AG04450 (cell line): ENCODE data around the gene PERM1. TPM values are rescaled to one million over a fixed set of nuclear protein-coding genes. Genes with fewer than 3 reads are reported as not detected.

Experiments used
- CTCF ChIA-PET: fragments of 300-600, 350-600 bp; formaldehyde crosslinking; extraction: SDS; loops from one replicate; lab custom pipeline; 2022; ENCODE audit warnings: antibody characterized with exemption, inconsistent platforms; lab: Charles Lee
- POLR2A ChIA-PET: fragments of 350-600 bp; formaldehyde crosslinking; extraction: SDS; loops from one replicate; lab custom pipeline; 2021; ENCODE audit warnings: antibody characterized with exemption, inconsistent platforms; lab: Yijun Ruan, JAX
- DNase-seq: peaks from one replicate; pipeline ENCODE4 v3.0.0-alpha.2; 2011; ENCODE audit warnings: low read depth, low spot score
- H3K27ac ChIP-seq: one replicate; pipeline ENCODE4 v1.5.1; 2012; ENCODE audit warnings: low read depth, low read length, control low read depth
- H3K27me3 ChIP-seq: one replicate; pipeline ENCODE4 v1.6.0; 2012; ENCODE audit warnings: low read length; ENCODE audit not compliant: control insufficient read depth, insufficient read depth
- H3K4me3 ChIP-seq: 2 replicates; pipeline ENCODE4 v1.5.1; 2011; ENCODE audit warnings: mild to moderate bottlenecking, low read depth, low read length, control low read depth
- H3K9me3 ChIP-seq: 2 replicates; pipeline ENCODE4 v1.5.1; 2012; ENCODE audit warnings: low read length; ENCODE audit not compliant: control insufficient read depth, insufficient read depth
- CTCF ChIP-seq: IDR thresholded peaks from 2 replicates; pipeline ENCODE4 v1.5.1; 2011; ENCODE audit warnings: low read depth, low read length, control low read depth, inconsistent platforms
- polyA plus RNA-seq: library from polyadenylated mRNA; depleted of rRNA; stranded (reverse); fragments of >200 nt; gene quantifications from 2 replicates; pipeline ENCODE4 v1.2.3, GENCODE V29; 2011

PERM1 gene
- polyA plus RNA-seq, 1 experiment, result not detected

GRCh38 chr1:932173-932510 lies 49.8 kb downstream of the PERM1 start:
- DNase-seq, result no peak
- POLR2A ChIA-PET, result no interaction called here
- Histone ChIP-seq H3K27me3 (peaks cover 4% of the 10 kb centered on the region), H3K27ac (no peak overlapping the region), H3K4me3 (no peak overlapping the region), H3K9me3 (no peaks in the 10 kb centered on the region; the same call in 1 of the 2 replicates)
- TF ChIP-seq CTCF, result no peak
- CTCF ChIA-PET, result no interaction called here

- Histone ChIP-seq H3K4me3 (no peak overlapping the region), H3K27ac (no peak overlapping the region), H3K9me3 (no peaks in the 10 kb centered on the region; the same call in 1 of the 2 replicates), H3K27me3 (peaks cover 4% of the 10 kb centered on the region)
- no peak for DNase-seq
- CTCF ChIA-PET, result no interaction called here
- no peak for TF ChIP-seq CTCF
- POLR2A ChIA-PET, result no interaction called here
Observed at GRCh38 chr1:931380-932172, 50.3 kb downstream of the PERM1 start.

GRCh38 chr1:930633-931138 lies 51.2 kb downstream of the PERM1 start:
- Histone ChIP-seq H3K27ac (no peak overlapping the region), H3K27me3 (peaks cover 5% of the 10 kb centered on the region), H3K9me3 (no peaks in the 10 kb centered on the region; the same call in 1 of the 2 replicates), H3K4me3 (no peak overlapping the region)
- TF ChIP-seq CTCF, result no peak
- ChIA-PET CTCF (interaction anchor here (1.1 kb wide), 1 partner anchor 25 kb away, joined by 3 read pairs; no protein-coding TSS in a partner anchor), POLR2A (no interaction called here)
- DNase-seq, result no peak

- ChIA-PET CTCF (interaction anchor here (1.1 kb wide), 1 partner anchor 25 kb away, joined by 3 read pairs; no protein-coding TSS in a partner anchor), POLR2A (no interaction called here)
- Histone ChIP-seq H3K27ac (no peak overlapping the region), H3K4me3 (no peak overlapping the region), H3K9me3 (no peaks in the 10 kb centered on the region; the same call in 1 of the 2 replicates), H3K27me3 (peaks cover 4% of the 10 kb centered on the region)
- no peak for TF ChIP-seq CTCF
- DNase-seq, result no peak
Observed at GRCh38 chr1:929712-930632, 51.9 kb downstream of the PERM1 start.
